Ovary (tissue), 9 donors: ENCODE measurements around the gene MEGF9. TPM values are rescaled to one million over a fixed set of nuclear protein-coding genes. Genes with fewer than 3 reads are reported as not detected.
A peak's percentile ranks its signal among the peaks of the same experiment; 100 is the strongest.

Experiments
- DNase-seq, 5 donors: peaks; one replicate each; pipeline ENCODE4 v3.0.0-alpha.2; 2019 to 2020
- H3K27ac ChIP-seq, 2 donors: fragments of 200-600 bp; one replicate each; pipeline versions ENCODE4 v1.5.1 to v1.8.0; 2019 to 2022
- H3K27me3 ChIP-seq: fragments of 200-600 bp; one replicate; pipeline ENCODE4 v1.8.0; 2022
- H3K36me3 ChIP-seq: fragments of 200-600 bp; sonication (generic); one replicate; pipeline ENCODE4 v1.5.1; 2019
- H3K4me1 ChIP-seq: one replicate; pipeline ENCODE4 v1.8.1; 2013; ENCODE audit warnings: mild to moderate bottlenecking, moderate library complexity; ENCODE audit not compliant: insufficient read depth
- H3K4me3 ChIP-seq: fragments of 200-600 bp; sonication (generic); one replicate; pipeline ENCODE4 v1.5.1; 2017
- H3K9me3 ChIP-seq, 2 donors: fragments of 200-600 bp in 1 of 2; sonication (generic) in 1 of 2; one replicate each; pipeline versions ENCODE4 v1.5.1 to v1.8.1; 2013 to 2019; ENCODE audit warnings: mild to moderate bottlenecking in 1 of 2, moderate library complexity in 1 of 2
- CTCF ChIP-seq, 3 donors: fragments of 450-650 bp in 2 of 3; fragments of 200-600 bp in 1 of 3; IDR thresholded peaks; one replicate each; pipeline versions ENCODE4 v1.5.1 to v1.8.0; 2016 to 2022; ENCODE audit warnings: antibody characterized with exemption in 3 of 3, mild to moderate bottlenecking in 1 of 3
- EP300 ChIP-seq: sonication (generic); formaldehyde crosslinking; IDR thresholded peaks from one replicate; pipeline ENCODE4 v1.6.1; 2017; ENCODE audit warnings: antibody characterized with exemption
- POLR2A ChIP-seq: fragments of 450-650 bp; IDR thresholded peaks from one replicate; pipeline ENCODE4 v1.6.1; 2017; ENCODE audit warnings: antibody characterized with exemption, mild to moderate bottlenecking, moderate library complexity
- WGBS, 3 donors: extraction: QIAGEN DNeasy Blood & Tissue Kit in 1 of 3; methylation state at CpG; one replicate each; pipeline versions ENCODE4 v1.1.5 to v1.1.7; 2013 to 2017; 5-methylcytosine and 5-hydroxymethylcytosine counted together
- intact Hi-C, 4 donors: fragments of 100-400 bp; cut with DNase I; formaldehyde crosslinking; loops; one replicate each; pipeline versions ENCODE4 v1.11.0 to v1.15.1; 2022 to 2023
- polyA plus RNA-seq, 2 donors: library from polyadenylated mRNA; stranded (reverse); fragments of 200-250 nt in 1 of 2; fragments of 350-450 nt in 1 of 2; fragmentation: Illumina TruSeq in 1 of 2; extraction: RNeasy Lipid Tissue Mini Kit (QIAGEN cat#74804) in 1 of 2; gene quantifications; one replicate each; pipeline ENCODE4 v1.2.3, GENCODE V29; 2013 to 2014
- total RNA-seq, 7 donors: library from RNA; depleted of rRNA in 2 of 7; stranded (reverse); fragments of >200 nt in 2 of 7; fragmentation: NEBNext Ultra II Directional in 3 of 7; extraction: Animal tissue kit (Norgen Biotek cat#: 25700) in 3 of 7; gene quantifications; one replicate each; pipeline versions ENCODE4 v1.1.0 to v1.2.4, GENCODE V29; 2016 to 2023
- donor health status: DM: no; HTN: no; CAD: no; lungs with moderate emphysema.
- donor health status: DM: no; HTN: no; CAD: no.
- donor health status: Bipolar disorder and iron deficiency.
- donor health status: DM: yes; HTN: yes; CAD: no.
- donor health status: DM: no; HTN: no; CAD: no.
- donor health status: DM: yes; HTN: yes; CAD: no.

MEGF9 gene
- total and polyA plus RNA-seq, 9 donors = 9.9 to 27.3 (median 14.6) TPM

- H3K4me1 ChIP-seq = no peaks in the 10 kb centered on the region
- no peaks in the 10 kb centered on the region for H3K27me3 ChIP-seq
- H3K36me3 ChIP-seq = no peaks in the 10 kb centered on the region
- H3K27ac ChIP-seq = no peak overlapping the region
- intact Hi-C loops = no loop called here
- no peak for TF ChIP-seq EP300
- TF ChIP-seq CTCF (IDR thresholded peaks at IDR 0.05) = no peak
- TF ChIP-seq POLR2A = no peak
- no peak overlapping the region for H3K4me3 ChIP-seq
- 93% methylated on average over 12 of the region's 12 CpGs for WGBS, 3 donors
- H3K9me3 ChIP-seq = no peaks in the 10 kb centered on the region
- no peak for DNase-seq
Measured at GRCh38 chr9:120676767-120677402, 37.4 kb downstream of the MEGF9 start.

- no peaks in the 10 kb centered on the region for H3K9me3 ChIP-seq
- H3K27ac ChIP-seq = no peak overlapping the region
- no peak overlapping the region for H3K4me3 ChIP-seq
- no peak for TF ChIP-seq EP300
- DNase-seq = no peak
- H3K4me1 ChIP-seq = no peaks in the 10 kb centered on the region
- intact Hi-C loops = no loop called here
- H3K36me3 ChIP-seq = no peaks in the 10 kb centered on the region
- no peaks in the 10 kb centered on the region for H3K27me3 ChIP-seq
Measured at GRCh38 chr9:120668399-120668798, 45.9 kb downstream of the MEGF9 start.

- intact Hi-C loops = no loop called here
- H3K4me1 ChIP-seq = peaks cover 4% of the 10 kb centered on the region
Measured at GRCh38 chr9:120663950-120664349, 50.3 kb downstream of the MEGF9 start.

GRCh38 chr9:120663380-120663779 lies 50.9 kb downstream of the MEGF9 start:
- no peak overlapping the region for H3K4me3 ChIP-seq
- intact Hi-C loops = no loop called here
- no peak for DNase-seq
- no peak for TF ChIP-seq CTCF (IDR thresholded peaks at IDR 0.05)
- no peak for TF ChIP-seq POLR2A
- no peak for TF ChIP-seq EP300
- H3K27me3 ChIP-seq = no peaks in the 10 kb centered on the region
- 38 to 44% (median 43%) methylated on average over 3 of the region's 3 CpGs for WGBS, 3 donors
- no peaks in the 10 kb centered on the region for H3K36me3 ChIP-seq
- peaks cover 4% of the 10 kb centered on the region for H3K4me1 ChIP-seq
- H3K9me3 ChIP-seq = no peaks in the 10 kb centered on the region
- peak overlapping the region in 1 of 2 donors; percentile 38 for H3K27ac ChIP-seq

More at GRCh38 chr9:120663950-120664349, 50.3 kb downstream of the MEGF9 start:
- peak overlapping the region in 1 of 2 donors; percentile 16 for H3K27ac ChIP-seq
- H3K9me3 ChIP-seq = no peaks in the 10 kb centered on the region
- no peaks in the 10 kb centered on the region for H3K27me3 ChIP-seq
- no peak for TF ChIP-seq EP300
- no peak for TF ChIP-seq POLR2A
- TF ChIP-seq CTCF (IDR thresholded peaks at IDR 0.05) = no peak
- no peaks in the 10 kb centered on the region for H3K36me3 ChIP-seq
- H3K4me3 ChIP-seq = no peak overlapping the region
- no peak for DNase-seq

GRCh38 chr9:120662513-120662912 lies 51.8 kb downstream of the MEGF9 start:
- no peaks in the 10 kb centered on the region for H3K27me3 ChIP-seq
- peaks cover 4% of the 10 kb centered on the region for H3K4me1 ChIP-seq
- H3K9me3 ChIP-seq = no peaks in the 10 kb centered on the region
- 92 to 95% (median 93%) methylated on average over 8 of the region's 8 CpGs for WGBS, 3 donors
- intact Hi-C loops = no loop called here
- no peak for DNase-seq
- no peaks in the 10 kb centered on the region for H3K36me3 ChIP-seq
- peak overlapping the region in 1 of 2 donors; percentile 38 for H3K27ac ChIP-seq
- no peak overlapping the region for H3K4me3 ChIP-seq
- TF ChIP-seq CTCF (IDR thresholded peaks at IDR 0.05) = no peak
- TF ChIP-seq POLR2A = no peak
- no peak for TF ChIP-seq EP300
